ENCODE results near the gene CRYBA2. TPM values are rescaled to one million over a fixed set of nuclear protein-coding genes. Genes with fewer than 3 reads are reported as not detected.
A peak's percentile ranks its signal among the peaks of the same experiment; 100 is the strongest.

The CRYBA2 gene
- total RNA-seq, 1 donor from 2014 or later = not detected

DNA sequence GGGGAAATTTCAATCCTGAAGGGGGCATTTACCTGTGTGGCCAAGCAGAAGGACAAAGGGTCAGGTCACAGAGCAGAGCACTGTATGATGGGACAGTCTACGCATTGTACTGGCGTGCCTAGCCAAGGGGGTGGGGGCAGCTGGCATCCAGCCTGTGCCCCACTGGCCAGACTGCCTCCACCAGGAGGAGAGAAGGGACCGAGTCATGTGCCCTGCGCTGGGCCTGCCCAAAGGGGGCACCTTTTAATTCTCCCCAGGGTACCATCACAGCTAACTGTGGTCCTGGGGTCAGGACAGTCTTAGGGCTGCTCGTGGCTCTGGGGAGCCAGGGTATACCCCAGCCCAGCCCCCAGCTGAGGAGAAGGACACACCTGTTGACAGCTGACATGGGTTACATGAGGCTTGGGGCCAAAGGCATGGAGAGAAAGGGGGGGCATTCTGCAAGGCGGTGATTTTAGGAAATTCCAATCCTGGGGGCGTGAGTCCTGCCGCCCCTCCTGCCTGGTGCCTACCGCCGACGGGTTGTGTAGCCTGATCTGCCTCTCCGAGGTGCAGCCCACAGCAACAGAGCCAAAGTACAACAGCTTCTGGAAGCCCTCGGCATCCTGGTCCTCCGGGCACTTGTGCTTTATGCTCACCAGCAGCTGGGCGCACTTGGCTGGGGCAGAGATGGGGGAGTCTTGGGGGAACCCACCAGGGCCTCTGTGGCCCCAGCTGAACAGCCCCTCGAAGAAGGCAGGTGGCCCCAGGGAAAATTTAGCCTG lies 37.1 kb upstream of the CRYBA2 start:
- Mint-ChIP-seq H3K4me3 (no peak overlapping the region), H3K36me3 (no peaks in the 10 kb centered on the region), H3K9me3 (no peaks in the 10 kb centered on the region), H3K4me1 (peaks cover 4% of the 10 kb centered on the region), H3K27ac (no peak overlapping the region), H3K27me3 (ENCODE audit: insufficient read depth, low read depth) (peaks cover 7% of the 10 kb centered on the region)
- Histone ChIP-seq H3K4me2 (no peak overlapping the region), H3K27me3 (peaks cover 33% of the 10 kb centered on the region), H3K36me3 (no peaks in the 10 kb centered on the region), H4K20me1 (ENCODE audit: low read depth) (no peaks in the 10 kb centered on the region), H3K9me3 (ENCODE audit: low read depth) (no peaks in the 10 kb centered on the region), H2AFZ (replicated peaks) (no peak overlapping the region), H3K27ac (no peak overlapping the region), H3F3A (ENCODE audit: low read depth) (no peaks in the 10 kb centered on the region), H3K79me2 (ENCODE audit: low read depth) (no peaks in the 10 kb centered on the region), H3K4me1 (no peaks in the 10 kb centered on the region), H3K9ac (no peak overlapping the region), H3K4me3 (no peak overlapping the region)
- TF ChIP-seq EZH2phosphoT487 (IDR thresholded peaks at IDR 0.05) (no peak), EZH2 (IDR thresholded peaks at IDR 0.05) (no peak)
- TF ChIP-seq, protein P1, sequence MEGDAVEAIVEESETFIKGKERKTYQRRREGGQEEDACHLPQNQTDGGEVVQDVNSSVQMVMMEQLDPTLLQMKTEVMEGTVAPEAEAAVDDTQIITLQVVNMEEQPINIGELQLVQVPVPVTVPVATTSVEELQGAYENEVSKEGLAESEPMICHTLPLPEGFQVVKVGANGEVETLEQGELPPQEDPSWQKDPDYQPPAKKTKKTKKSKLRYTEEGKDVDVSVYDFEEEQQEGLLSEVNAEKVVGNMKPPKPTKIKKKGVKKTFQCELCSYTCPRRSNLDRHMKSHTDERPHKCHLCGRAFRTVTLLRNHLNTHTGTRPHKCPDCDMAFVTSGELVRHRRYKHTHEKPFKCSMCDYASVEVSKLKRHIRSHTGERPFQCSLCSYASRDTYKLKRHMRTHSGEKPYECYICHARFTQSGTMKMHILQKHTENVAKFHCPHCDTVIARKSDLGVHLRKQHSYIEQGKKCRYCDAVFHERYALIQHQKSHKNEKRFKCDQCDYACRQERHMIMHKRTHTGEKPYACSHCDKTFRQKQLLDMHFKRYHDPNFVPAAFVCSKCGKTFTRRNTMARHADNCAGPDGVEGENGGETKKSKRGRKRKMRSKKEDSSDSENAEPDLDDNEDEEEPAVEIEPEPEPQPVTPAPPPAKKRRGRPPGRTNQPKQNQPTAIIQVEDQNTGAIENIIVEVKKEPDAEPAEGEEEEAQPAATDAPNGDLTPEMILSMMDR (IDR thresholded peaks at IDR 0.05) = no peak
- DNase-seq (ENCODE audit: low spot score) = no peak

DNA sequence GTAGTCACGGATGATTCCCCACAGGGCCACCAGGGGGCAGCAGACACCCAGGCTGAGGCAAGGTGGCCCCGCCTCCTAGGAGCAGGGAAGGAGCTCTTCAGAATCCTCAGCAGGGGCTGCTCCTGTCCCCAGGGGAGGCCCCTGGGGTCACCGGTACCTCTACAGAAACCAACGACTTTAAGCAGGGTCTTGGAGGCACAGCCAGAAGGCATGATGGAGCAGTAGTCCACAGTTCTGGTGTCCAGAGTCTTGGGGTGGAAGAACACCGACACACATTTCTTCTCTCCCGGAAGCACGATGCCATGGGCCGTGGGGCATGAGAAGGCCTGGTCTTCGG lies 36.6 kb upstream of the CRYBA2 start:
- DNase-seq (ENCODE audit: low spot score) = peak; percentile 91
- peaks cover 27% of the 10 kb centered on the region for H3K27me3 ChIP-seq
- no peaks in the 10 kb centered on the region for H3K36me3 ChIP-seq
- no peaks in the 10 kb centered on the region for H3F3A ChIP-seq (ENCODE audit: low read depth)
- peak overlapping the region; percentile 83 for H2AFZ ChIP-seq (replicated peaks)
- Mint-ChIP-seq H3K4me1 (peaks cover 4% of the 10 kb centered on the region), H3K27ac (no peak overlapping the region), H3K9me3 (no peaks in the 10 kb centered on the region), H3K27me3 (ENCODE audit: insufficient read depth, low read depth) (peaks cover 6% of the 10 kb centered on the region), H3K36me3 (no peaks in the 10 kb centered on the region), H3K4me3 (no peak overlapping the region)
- H3K4me2 ChIP-seq = no peak overlapping the region
- TF ChIP-seq, protein P1 (IDR thresholded peaks at IDR 0.05) = peak; percentile 91
- no peak for TF ChIP-seq EZH2phosphoT487 (IDR thresholded peaks at IDR 0.05)
- H4K20me1 ChIP-seq (ENCODE audit: low read depth) = no peaks in the 10 kb centered on the region
- no peak overlapping the region for H3K9ac ChIP-seq
- no peaks in the 10 kb centered on the region for H3K4me1 ChIP-seq
- no peaks in the 10 kb centered on the region for H3K9me3 ChIP-seq (ENCODE audit: low read depth)
- H3K79me2 ChIP-seq (ENCODE audit: low read depth) = no peaks in the 10 kb centered on the region
- H3K27ac ChIP-seq = no peak overlapping the region
- no peak overlapping the region for H3K4me3 ChIP-seq

DNA sequence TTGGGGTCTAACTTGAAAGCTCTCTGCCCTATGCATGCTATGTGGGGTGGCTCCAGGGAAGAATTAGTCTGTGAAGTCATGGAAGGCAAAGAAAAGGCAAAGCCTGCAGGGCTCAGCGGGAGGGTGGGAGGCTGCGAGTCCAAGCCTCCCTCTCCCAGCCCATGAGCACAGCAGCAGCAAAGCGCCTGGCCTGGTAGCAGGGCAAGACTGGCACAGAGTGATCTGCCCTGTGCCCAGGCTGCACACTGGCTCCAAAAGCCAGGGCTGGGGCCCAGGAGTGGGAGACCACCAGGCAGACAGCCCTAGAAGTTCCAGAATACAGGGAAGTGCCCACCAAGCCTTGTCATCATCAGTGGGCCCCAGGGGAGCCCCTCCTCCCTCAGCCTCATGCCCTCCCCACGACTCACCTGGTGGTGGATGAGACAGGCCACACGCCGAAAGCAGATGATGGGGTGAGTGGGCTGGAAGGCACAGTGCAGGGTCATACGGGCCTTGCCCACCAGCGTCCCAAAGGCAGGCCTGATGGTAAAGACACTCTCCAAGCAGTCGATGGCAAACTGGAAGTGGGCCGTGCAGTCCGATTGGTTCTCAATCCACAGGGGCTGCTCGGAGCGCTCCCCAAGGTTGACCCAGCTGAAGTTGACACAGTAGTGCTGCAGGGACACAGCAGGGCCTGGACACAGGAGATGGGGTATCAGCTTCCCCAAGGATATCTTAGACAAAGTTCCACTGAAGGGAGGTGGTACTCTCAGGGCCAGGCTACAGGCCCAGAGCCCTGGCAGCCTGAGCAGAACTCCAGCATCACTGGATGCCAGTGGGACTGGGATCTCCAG lies 36.0 kb upstream of the CRYBA2 start:
- H3K4me1 ChIP-seq = no peaks in the 10 kb centered on the region
- H3K9ac ChIP-seq = no peak overlapping the region
- Mint-ChIP-seq H3K9me3 (no peaks in the 10 kb centered on the region), H3K27me3 (ENCODE audit: insufficient read depth, low read depth) (peaks cover 6% of the 10 kb centered on the region), H3K4me1 (peaks cover 4% of the 10 kb centered on the region), H3K36me3 (no peaks in the 10 kb centered on the region), H3K27ac (no peak overlapping the region), H3K4me3 (no peak overlapping the region)
- no peak overlapping the region for H3K27ac ChIP-seq
- H3K4me3 ChIP-seq = no peak overlapping the region
- H3K9me3 ChIP-seq (ENCODE audit: low read depth) = no peaks in the 10 kb centered on the region
- H3K27me3 ChIP-seq = peaks cover 21% of the 10 kb centered on the region
- no peaks in the 10 kb centered on the region for H3F3A ChIP-seq (ENCODE audit: low read depth)
- H3K36me3 ChIP-seq = no peaks in the 10 kb centered on the region
- no peak overlapping the region for H2AFZ ChIP-seq (replicated peaks)
- no peak overlapping the region for H3K4me2 ChIP-seq
- no peak for DNase-seq (ENCODE audit: low spot score)
- no peaks in the 10 kb centered on the region for H4K20me1 ChIP-seq (ENCODE audit: low read depth)
- no peak for TF ChIP-seq EZH2phosphoT487 (IDR thresholded peaks at IDR 0.05)
- TF ChIP-seq, protein P1 (IDR thresholded peaks at IDR 0.05) = no peak
- TF ChIP-seq EZH2 (IDR thresholded peaks at IDR 0.05) = no peak
- H3K79me2 ChIP-seq (ENCODE audit: low read depth) = no peaks in the 10 kb centered on the region

Measured in neural progenitor cell (in vitro differentiated cells).